Measurements from ENCODE around the gene COTL1.

The COTL1 gene, protein sequence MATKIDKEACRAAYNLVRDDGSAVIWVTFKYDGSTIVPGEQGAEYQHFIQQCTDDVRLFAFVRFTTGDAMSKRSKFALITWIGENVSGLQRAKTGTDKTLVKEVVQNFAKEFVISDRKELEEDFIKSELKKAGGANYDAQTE

DNA sequence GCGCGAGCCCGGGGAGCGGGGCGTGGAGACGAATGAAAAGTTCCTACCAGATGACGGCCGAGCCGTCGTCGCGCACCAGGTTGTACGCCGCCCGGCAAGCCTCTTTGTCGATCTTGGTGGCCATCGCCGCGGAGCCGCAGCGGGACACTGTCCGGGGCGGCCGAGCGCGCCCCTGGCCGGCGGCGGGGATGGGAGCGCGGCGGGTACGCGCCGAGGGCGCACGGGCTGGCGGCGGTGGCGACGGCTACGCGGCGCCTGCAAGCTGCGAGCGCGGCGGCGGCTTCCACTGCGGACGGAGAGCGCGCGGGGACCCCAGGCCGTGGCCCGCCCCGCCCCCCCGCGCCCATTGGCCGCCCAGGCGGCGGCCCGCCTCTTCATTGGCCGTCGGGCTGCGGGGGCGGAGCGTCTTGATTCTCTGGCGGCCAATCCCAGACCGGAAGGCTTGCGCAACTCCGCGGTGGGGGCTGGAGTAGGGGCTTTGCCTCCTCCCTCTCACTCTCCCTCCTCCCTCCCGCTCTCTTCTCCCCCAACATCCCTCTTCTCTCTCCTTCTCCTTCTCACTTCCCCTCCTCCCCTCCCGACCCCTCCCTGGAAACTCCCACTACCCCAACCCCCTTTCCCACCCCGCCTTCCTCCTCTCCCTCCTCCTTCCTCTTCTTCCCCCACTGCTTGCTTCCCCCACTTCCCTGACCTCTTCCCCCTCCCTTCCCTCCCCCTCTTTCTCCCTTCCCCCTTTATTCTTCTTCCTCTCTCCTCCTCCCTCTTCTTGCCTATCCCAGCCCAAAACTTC is at the start of gene COTL1:
Gene COTL1, minus strand, starts transcription at position 288 of the 790 bp plus-strand sequence. Its CDS starts 164 bp downstream, at position 124.
- TF ChIP-seq, protein P1, sequence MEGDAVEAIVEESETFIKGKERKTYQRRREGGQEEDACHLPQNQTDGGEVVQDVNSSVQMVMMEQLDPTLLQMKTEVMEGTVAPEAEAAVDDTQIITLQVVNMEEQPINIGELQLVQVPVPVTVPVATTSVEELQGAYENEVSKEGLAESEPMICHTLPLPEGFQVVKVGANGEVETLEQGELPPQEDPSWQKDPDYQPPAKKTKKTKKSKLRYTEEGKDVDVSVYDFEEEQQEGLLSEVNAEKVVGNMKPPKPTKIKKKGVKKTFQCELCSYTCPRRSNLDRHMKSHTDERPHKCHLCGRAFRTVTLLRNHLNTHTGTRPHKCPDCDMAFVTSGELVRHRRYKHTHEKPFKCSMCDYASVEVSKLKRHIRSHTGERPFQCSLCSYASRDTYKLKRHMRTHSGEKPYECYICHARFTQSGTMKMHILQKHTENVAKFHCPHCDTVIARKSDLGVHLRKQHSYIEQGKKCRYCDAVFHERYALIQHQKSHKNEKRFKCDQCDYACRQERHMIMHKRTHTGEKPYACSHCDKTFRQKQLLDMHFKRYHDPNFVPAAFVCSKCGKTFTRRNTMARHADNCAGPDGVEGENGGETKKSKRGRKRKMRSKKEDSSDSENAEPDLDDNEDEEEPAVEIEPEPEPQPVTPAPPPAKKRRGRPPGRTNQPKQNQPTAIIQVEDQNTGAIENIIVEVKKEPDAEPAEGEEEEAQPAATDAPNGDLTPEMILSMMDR (IDR thresholded peaks at IDR 0.05; ENCODE audit: insufficient read depth, low read length, poor library complexity, severe bottlenecking), result no peak

DNA sequence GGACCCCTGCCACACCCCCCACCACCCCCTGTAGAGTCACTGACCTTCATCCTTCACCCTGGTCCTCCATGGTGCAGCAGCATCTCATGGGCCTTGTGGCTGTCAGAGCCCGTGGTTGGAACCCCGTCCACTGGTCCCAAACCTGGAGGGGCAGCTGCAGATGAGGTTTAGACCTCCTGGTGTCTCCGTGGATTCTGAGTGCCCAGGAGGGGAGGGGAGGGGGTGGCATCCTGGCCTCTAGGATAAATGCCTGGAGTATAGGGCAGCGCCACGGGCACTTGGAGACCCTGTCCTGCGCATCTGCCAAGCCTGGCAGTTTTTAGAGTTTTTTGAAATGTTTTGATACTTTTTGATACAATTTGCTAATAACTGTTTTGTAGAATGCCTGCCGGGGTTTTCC is 48.0 kb upstream of the COTL1 start:
- TF ChIP-seq, protein P1 (IDR thresholded peaks at IDR 0.05; ENCODE audit: insufficient read depth, low read length, poor library complexity, severe bottlenecking), result no peak
- no peaks in the 10 kb centered on the region for H3K27me3 ChIP-seq (replicated peaks; ENCODE audit: control insufficient read depth, insufficient read depth, low read length)
- DNase-seq (ENCODE audit: extremely low read depth, insufficient read length), result no peak
- H3K4me3 ChIP-seq (replicated peaks; ENCODE audit: low read depth, low read length), result no peak overlapping the region
- H3K36me3 ChIP-seq (ENCODE audit: control insufficient read depth, insufficient read depth, low read length), result peaks cover 20% of the 10 kb centered on the region

More for the DNA sequence above, at the start of gene COTL1:
- H3K27me3 ChIP-seq (replicated peaks; ENCODE audit: control insufficient read depth, insufficient read depth, low read length), result no peaks in the 10 kb centered on the region
- peak within 1 kb of the TSS; percentile 91 for H3K4me3 ChIP-seq (replicated peaks; ENCODE audit: low read depth, low read length)
- DNase-seq (ENCODE audit: extremely low read depth, insufficient read length), result peak; percentile 93
- H3K36me3 ChIP-seq (ENCODE audit: control insufficient read depth, insufficient read depth, low read length), result peaks cover 13% of the 10 kb centered on the region

DNA sequence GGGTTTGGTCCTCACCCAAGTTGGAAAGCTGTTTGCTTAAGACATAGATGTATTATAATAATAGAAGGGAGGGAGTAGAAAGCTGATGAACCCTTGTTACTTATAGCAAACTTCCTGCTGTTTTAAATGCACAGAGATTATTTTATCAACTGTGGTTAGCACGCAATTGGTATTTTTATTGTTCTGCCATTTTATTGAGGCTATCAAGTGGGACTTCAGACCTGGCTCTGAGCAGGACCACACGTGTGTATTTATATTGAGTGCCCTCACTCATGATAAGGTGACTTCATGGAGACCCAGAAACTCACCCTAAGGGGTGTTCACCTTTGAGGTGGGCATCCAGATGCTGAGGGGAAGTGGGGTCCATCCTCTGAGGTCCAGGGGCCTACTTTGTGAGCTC is 47.5 kb upstream of the COTL1 start:
- Histone ChIP-seq H3K4me3 (replicated peaks; ENCODE audit: low read depth, low read length) (no peak overlapping the region), H3K36me3 (ENCODE audit: control insufficient read depth, insufficient read depth, low read length) (peaks cover 21% of the 10 kb centered on the region), H3K27me3 (replicated peaks; ENCODE audit: control insufficient read depth, insufficient read depth, low read length) (no peaks in the 10 kb centered on the region)
- TF ChIP-seq, protein P1 (IDR thresholded peaks at IDR 0.05; ENCODE audit: insufficient read depth, low read length, poor library complexity, severe bottlenecking), result no peak
- no peak for DNase-seq (ENCODE audit: extremely low read depth, insufficient read length)

DNA sequence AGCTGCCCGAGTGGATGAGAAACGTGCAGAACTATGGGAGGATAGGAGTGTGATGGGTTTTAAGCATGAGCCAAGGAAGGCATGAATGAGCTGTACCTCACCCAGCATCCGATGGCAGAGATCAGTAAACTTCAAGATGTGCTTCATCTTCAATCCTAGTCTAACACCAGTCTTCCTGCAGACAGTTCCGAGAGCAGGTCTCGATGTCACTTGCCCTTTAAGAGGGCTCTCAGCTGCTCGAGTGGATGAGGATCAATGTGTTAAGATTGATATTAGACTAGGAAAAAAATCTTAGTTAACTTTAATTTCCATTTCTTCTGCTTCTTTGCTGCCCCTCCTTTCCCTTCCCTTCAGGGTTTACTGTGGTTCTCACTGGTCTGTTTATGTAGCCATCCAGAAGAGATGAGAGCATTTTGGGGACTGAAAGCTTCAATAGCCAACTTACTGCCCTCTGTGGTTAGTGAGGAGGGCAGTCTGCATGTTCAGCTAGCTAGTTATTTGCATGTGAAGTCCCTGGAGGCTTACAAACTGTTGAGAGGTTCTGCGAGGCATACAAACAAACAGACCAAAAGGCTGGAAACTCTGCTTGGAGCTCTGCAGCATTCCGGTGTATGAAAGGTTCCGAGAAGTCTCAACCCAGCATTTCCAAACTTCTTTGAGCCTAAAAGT is 45.7 kb upstream of the COTL1 start:
- Histone ChIP-seq H3K4me3 (replicated peaks; ENCODE audit: low read depth, low read length) (no peak overlapping the region), H3K36me3 (ENCODE audit: control insufficient read depth, insufficient read depth, low read length) (peaks cover 30% of the 10 kb centered on the region), H3K27me3 (replicated peaks; ENCODE audit: control insufficient read depth, insufficient read depth, low read length) (no peaks in the 10 kb centered on the region)
- DNase-seq (ENCODE audit: extremely low read depth, insufficient read length), result no peak
- TF ChIP-seq, protein P1 (IDR thresholded peaks at IDR 0.05; ENCODE audit: insufficient read depth, low read length, poor library complexity, severe bottlenecking), result no peak

DNA sequence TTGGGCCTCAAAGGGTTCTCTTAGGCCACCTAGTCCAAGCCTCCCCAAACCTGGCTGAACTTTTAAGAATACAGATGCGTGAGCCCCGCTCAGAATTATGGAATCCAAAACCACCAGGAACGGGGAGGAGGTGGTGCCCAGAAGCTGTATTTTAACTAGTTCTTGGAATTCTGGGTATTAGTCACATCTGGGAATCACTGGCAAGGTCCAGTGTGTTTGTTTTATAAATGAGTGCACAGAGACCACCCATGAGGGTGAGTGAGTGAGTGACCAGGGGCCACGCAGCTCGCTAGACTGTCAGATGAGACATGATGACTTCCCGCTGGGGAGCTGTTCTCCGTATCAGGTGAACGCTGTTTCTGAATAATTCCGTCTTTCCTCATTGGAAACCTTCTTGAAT is 44.6 kb upstream of the COTL1 start:
- peaks cover 37% of the 10 kb centered on the region for H3K36me3 ChIP-seq (ENCODE audit: control insufficient read depth, insufficient read depth, low read length)
- DNase-seq (ENCODE audit: extremely low read depth, insufficient read length), result no peak
- no peak overlapping the region for H3K4me3 ChIP-seq (replicated peaks; ENCODE audit: low read depth, low read length)
- H3K27me3 ChIP-seq (replicated peaks; ENCODE audit: control insufficient read depth, insufficient read depth, low read length), result no peaks in the 10 kb centered on the region
- TF ChIP-seq, protein P1 (IDR thresholded peaks at IDR 0.05; ENCODE audit: insufficient read depth, low read length, poor library complexity, severe bottlenecking), result no peak
